Nephron progenitor cell (in vitro differentiated cells): Measurements from ENCODE around the gene RIMS1.

Source experiments
- DNase-seq: peaks from one replicate; pipeline ENCODE4 v3.0.0; 2021
- H3K27ac Mint-ChIP-seq: 2 replicates; pipeline ENCODE4 v1.8.0; 2021; ENCODE audit warnings: mild to moderate bottlenecking, moderate library complexity, mixed read lengths
- H3K27me3 Mint-ChIP-seq: 2 replicates; pipeline ENCODE4 v1.8.0; 2021; ENCODE audit warnings: mild to moderate bottlenecking, low read depth, mixed read lengths; ENCODE audit not compliant: poor library complexity
- H3K36me3 Mint-ChIP-seq: 2 replicates; pipeline ENCODE4 v1.8.0; 2021; ENCODE audit warnings: low read depth, mixed read lengths
- H3K4me1 Mint-ChIP-seq: 2 replicates; pipeline ENCODE4 v1.8.0; 2021; ENCODE audit warnings: mixed read lengths
- H3K4me3 Mint-ChIP-seq: 2 replicates; pipeline ENCODE4 v1.8.0; 2021; ENCODE audit warnings: mild to moderate bottlenecking, moderate library complexity, mixed read lengths
- H3K9me3 Mint-ChIP-seq: 2 replicates; pipeline ENCODE4 v1.8.0; 2021; ENCODE audit warnings: mild to moderate bottlenecking, moderate library complexity, mixed read lengths
- TF ChIP-seq, protein P1 (sequence below): fragments of 200-600 bp; sonication (generic); IDR thresholded peaks from 2 replicates; pipeline ENCODE4 v1.5.0; 2021; ENCODE audit warnings: antibody characterized with exemption

RIMS1 gene

DNA sequence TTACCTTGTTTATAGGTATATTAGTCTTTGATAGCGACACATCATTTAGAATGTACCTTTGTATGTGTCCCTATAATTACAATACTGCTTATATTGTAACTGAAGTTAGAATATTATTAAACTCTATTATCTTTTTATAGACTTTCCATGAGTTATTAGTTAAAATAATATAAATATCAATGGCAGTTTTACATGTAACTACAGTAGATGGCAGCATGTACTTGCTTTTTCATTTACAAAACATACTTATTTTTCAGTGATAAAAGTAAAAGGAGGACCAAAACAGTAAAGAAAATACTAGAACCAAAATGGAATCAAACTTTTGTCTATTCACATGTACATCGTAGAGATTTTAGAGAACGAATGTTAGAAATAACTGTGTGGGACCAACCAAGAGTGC, 364.3 kb downstream of the RIMS1 start:
- H3K27me3 Mint-ChIP-seq, result no peaks in the 10 kb centered on the region
- DNase-seq, result no peak
- no peak overlapping the region for H3K27ac Mint-ChIP-seq
- no peaks in the 10 kb centered on the region for H3K4me1 Mint-ChIP-seq
- H3K9me3 Mint-ChIP-seq, result no peaks in the 10 kb centered on the region
- TF ChIP-seq, protein P1, sequence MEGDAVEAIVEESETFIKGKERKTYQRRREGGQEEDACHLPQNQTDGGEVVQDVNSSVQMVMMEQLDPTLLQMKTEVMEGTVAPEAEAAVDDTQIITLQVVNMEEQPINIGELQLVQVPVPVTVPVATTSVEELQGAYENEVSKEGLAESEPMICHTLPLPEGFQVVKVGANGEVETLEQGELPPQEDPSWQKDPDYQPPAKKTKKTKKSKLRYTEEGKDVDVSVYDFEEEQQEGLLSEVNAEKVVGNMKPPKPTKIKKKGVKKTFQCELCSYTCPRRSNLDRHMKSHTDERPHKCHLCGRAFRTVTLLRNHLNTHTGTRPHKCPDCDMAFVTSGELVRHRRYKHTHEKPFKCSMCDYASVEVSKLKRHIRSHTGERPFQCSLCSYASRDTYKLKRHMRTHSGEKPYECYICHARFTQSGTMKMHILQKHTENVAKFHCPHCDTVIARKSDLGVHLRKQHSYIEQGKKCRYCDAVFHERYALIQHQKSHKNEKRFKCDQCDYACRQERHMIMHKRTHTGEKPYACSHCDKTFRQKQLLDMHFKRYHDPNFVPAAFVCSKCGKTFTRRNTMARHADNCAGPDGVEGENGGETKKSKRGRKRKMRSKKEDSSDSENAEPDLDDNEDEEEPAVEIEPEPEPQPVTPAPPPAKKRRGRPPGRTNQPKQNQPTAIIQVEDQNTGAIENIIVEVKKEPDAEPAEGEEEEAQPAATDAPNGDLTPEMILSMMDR, result no peak
- no peak overlapping the region for H3K4me3 Mint-ChIP-seq
- no peaks in the 10 kb centered on the region for H3K36me3 Mint-ChIP-seq

GRCh38 chr6:72260489-72260888, 374.1 kb downstream of the RIMS1 start:
- DNase-seq, result no peak
- no peak overlapping the region for H3K27ac Mint-ChIP-seq
- H3K27me3 Mint-ChIP-seq, result no peaks in the 10 kb centered on the region
- H3K4me1 Mint-ChIP-seq, result no peaks in the 10 kb centered on the region
- H3K36me3 Mint-ChIP-seq, result no peaks in the 10 kb centered on the region
- no peak overlapping the region for H3K4me3 Mint-ChIP-seq
- TF ChIP-seq, protein P1, result no peak
- H3K9me3 Mint-ChIP-seq, result no peaks in the 10 kb centered on the region

- Mint-ChIP-seq H3K36me3 (no peaks in the 10 kb centered on the region), H3K4me3 (no peak overlapping the region), H3K4me1 (no peaks in the 10 kb centered on the region), H3K9me3 (no peaks in the 10 kb centered on the region), H3K27me3 (no peaks in the 10 kb centered on the region), H3K27ac (no peak overlapping the region)
- no peak for DNase-seq
- TF ChIP-seq, protein P1, result no peak
Observed at GRCh38 chr6:72261554-72261953, 375.2 kb downstream of the RIMS1 start.

GRCh38 chr6:72262254-72262653, 375.9 kb downstream of the RIMS1 start:
- Mint-ChIP-seq H3K27ac (no peak overlapping the region), H3K9me3 (no peaks in the 10 kb centered on the region), H3K27me3 (no peaks in the 10 kb centered on the region), H3K4me1 (no peaks in the 10 kb centered on the region), H3K4me3 (no peak overlapping the region), H3K36me3 (no peaks in the 10 kb centered on the region)
- TF ChIP-seq, protein P1, result no peak
- DNase-seq, result no peak

DNA sequence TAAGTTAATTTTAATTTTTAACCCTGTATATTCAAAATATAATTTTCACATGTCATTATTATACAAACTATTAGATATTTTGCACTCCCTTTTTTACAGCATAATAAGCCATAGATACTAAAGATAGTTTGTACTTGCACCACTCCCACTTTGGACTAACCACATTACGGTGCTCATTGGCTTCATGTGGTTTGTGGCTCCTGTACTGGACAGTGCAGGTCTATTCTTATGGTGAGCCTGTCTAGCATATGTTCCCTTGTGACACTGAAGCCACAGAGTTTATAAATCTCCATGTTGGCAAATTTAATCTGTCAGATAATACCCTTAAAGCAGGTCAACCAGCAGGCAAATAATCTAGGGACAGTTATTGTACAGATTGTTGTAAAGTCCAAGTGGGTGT, 381.1 kb downstream of the RIMS1 start:
- H3K9me3 Mint-ChIP-seq, result no peaks in the 10 kb centered on the region
- no peak for DNase-seq
- TF ChIP-seq, protein P1, result no peak
- no peak overlapping the region for H3K4me3 Mint-ChIP-seq
- H3K4me1 Mint-ChIP-seq, result no peaks in the 10 kb centered on the region
- no peaks in the 10 kb centered on the region for H3K36me3 Mint-ChIP-seq
- H3K27ac Mint-ChIP-seq, result no peak overlapping the region
- no peaks in the 10 kb centered on the region for H3K27me3 Mint-ChIP-seq

GRCh38 chr6:72271531-72271930, 385.2 kb downstream of the RIMS1 start:
- TF ChIP-seq, protein P1, result no peak
- no peak overlapping the region for H3K4me3 Mint-ChIP-seq
- no peak overlapping the region for H3K27ac Mint-ChIP-seq
- no peaks in the 10 kb centered on the region for H3K36me3 Mint-ChIP-seq
- DNase-seq, result no peak
- H3K4me1 Mint-ChIP-seq, result no peaks in the 10 kb centered on the region
- H3K9me3 Mint-ChIP-seq, result no peaks in the 10 kb centered on the region
- no peaks in the 10 kb centered on the region for H3K27me3 Mint-ChIP-seq
